ENCODE results near the gene TMEM14B.
A peak's percentile ranks its signal among the peaks of the same experiment; 100 is the strongest.
"Not testable (repeated sequence)": the region's sequence is repeated elsewhere in the genome, so short reads cannot be mapped to it uniquely, and the experiment has no call there.

The TMEM14B gene

GRCh38 chr6:10749734-10750133, 2.1 kb downstream of the TMEM14B start:
- DNase-seq = no peak

GRCh38 chr6:10750568-10750967, 3.0 kb downstream of the TMEM14B start:
- DNase-seq = not testable (repeated sequence)

- DNase-seq = not testable (repeated sequence)
These were observed 4.2 kb downstream of the TMEM14B start for GRCh38 chr6:10751757-10752156.

GRCh38 chr6:10756085-10756484, 8.5 kb downstream of the TMEM14B start:
- DNase-seq = no peak

GRCh38 chr6:10759312-10759839, 11.8 kb downstream of the TMEM14B start:
- DNase-seq = peak; percentile 77

GRCh38 chr6:10759884-10760329, 12.3 kb downstream of the TMEM14B start:
- DNase-seq = no peak

GRCh38 chr6:10763006-10763405, 15.4 kb downstream of the TMEM14B start:
- DNase-seq = no peak

- DNase-seq = no peak
These were observed 21.8 kb downstream of the TMEM14B start for GRCh38 chr6:10769419-10769818.

- no peak for DNase-seq
These were observed 23.8 kb downstream of the TMEM14B start for GRCh38 chr6:10771371-10771894.

GRCh38 chr6:10778230-10778629, 30.6 kb downstream of the TMEM14B start:
- no peak for DNase-seq

GRCh38 chr6:10779076-10779475, 31.5 kb downstream of the TMEM14B start:
- DNase-seq = no peak

GRCh38 chr6:10791673-10792072, 44.1 kb downstream of the TMEM14B start:
- DNase-seq = no peak

- no peak for DNase-seq
These were observed 44.5 kb downstream of the TMEM14B start for GRCh38 chr6:10792101-10792500.

- no peak for DNase-seq
These were observed 45.4 kb downstream of the TMEM14B start for GRCh38 chr6:10793035-10793434.

- no peak for DNase-seq
These were observed 46.1 kb downstream of the TMEM14B start for GRCh38 chr6:10793695-10794094.

GRCh38 chr6:10794239-10794638, 46.6 kb downstream of the TMEM14B start:
- DNase-seq = no peak

GRCh38 chr6:10800810-10801209, 53.2 kb downstream of the TMEM14B start:
- no peak for DNase-seq

- DNase-seq = no peak
These were observed 53.7 kb downstream of the TMEM14B start for GRCh38 chr6:10801224-10801848.

All from amniotic stem cell (primary cell).